GM12892 (cell line): ENCODE data around the gene MORC3.

ENCODE experiments used
- POLR2A ChIP-seq: IDR thresholded peaks from 2 replicates; pipeline ENCODE4 v1.6.1; 2011; ENCODE audit warnings: low read depth, low read length, control low read depth
- TAF1 ChIP-seq: IDR thresholded peaks from 2 replicates; pipeline ENCODE4 v1.6.1; 2011; ENCODE audit warnings: low read depth, mild to moderate bottlenecking, control low read depth, low read length, borderline replicate concordance

GRCh38 chr21:36395353-36396111, 75.5 kb downstream of the MORC3 start:
- TF ChIP-seq POLR2A (no peak), TAF1 (no peak)
